B cell (primary cell): ENCODE results near the gene BRSK1. TPM values are rescaled to one million over a fixed set of nuclear protein-coding genes. Genes with fewer than 3 reads are reported as not detected.

ENCODE experiments used
- ATAC-seq: fragments of 200-7000 bp; cut with Tn5 transposase; one replicate; pipeline ENCODE4 v1.10.0; 2021; ENCODE audit warnings: low read depth, mild to moderate bottlenecking, moderate number of reproducible peaks, moderate library complexity
- CTCF ChIA-PET: fragments of 350-600 bp; sonication (Branson Sonifier 250); formaldehyde crosslinking; loops from one replicate; lab custom pipeline; 2021; ENCODE audit warnings: antibody characterized with exemption, inconsistent platforms; lab: Charles Lee
- POLR2A ChIA-PET: fragments of 350-600 bp; sonication (Branson Sonifier 250); formaldehyde crosslinking; loops from one replicate; lab custom pipeline; 2021; ENCODE audit warnings: antibody characterized with exemption; lab: Charles Lee
- DNase-seq: peaks from one replicate; pipeline ENCODE4 v3.0.0; 2013
- H2AFZ ChIP-seq: 2 replicates; pipeline ENCODE4 v1.6.1; 2012; ENCODE audit warnings: mild to moderate bottlenecking, low read depth, low read length; ENCODE audit not compliant: insufficient read depth, poor library complexity, severe bottlenecking
- H3K27ac ChIP-seq, 2 donors: 1 replicate in 1 of 2; 2 replicates in 1 of 2; pipeline ENCODE4 v1.5.1; 2012 to 2013; ENCODE audit warnings: low read length in 2 of 2, mild to moderate bottlenecking in 2 of 2, moderate library complexity in 1 of 2
- H3K27me3 ChIP-seq, 4 experiments: fragments of 200-600 bp in 1 of 4; sonication (generic) in 1 of 4; replicated peaks in 1 of 4; 1 replicate in 2 of 4; 2 replicates in 2 of 4; pipeline versions ENCODE4 v1.6.1 to v1.7.0; 2013 to 2016; ENCODE audit warnings: low read length in 3 of 4, mild to moderate bottlenecking in 2 of 4, mixed read lengths in 1 of 4, moderate library complexity in 1 of 4; ENCODE audit not compliant: insufficient read depth in 4 of 4, control insufficient read depth in 3 of 4; ENCODE audit errors: control extremely low read depth in 1 of 4
- H3K36me3 ChIP-seq, 2 experiments: replicated peaks in 1 of 2; 1 replicate in 1 of 2; 2 replicates in 1 of 2; pipeline versions ENCODE4 v1.6.1 to v1.7.1; 2013; ENCODE audit warnings: low read length in 1 of 2; ENCODE audit not compliant: insufficient read depth in 2 of 2, control insufficient read depth in 1 of 2; ENCODE audit errors: control extremely low read depth in 1 of 2, extremely low read depth in 1 of 2
- H3K4me1 ChIP-seq, 2 donors: fragments of 200-600 bp in 1 of 2; sonication (generic) in 1 of 2; 1 replicate in 1 of 2; 2 replicates in 1 of 2; pipeline versions ENCODE4 v1.5.1 to v1.6.1; 2013 to 2017; ENCODE audit warnings: low read length in 2 of 2; ENCODE audit not compliant: control insufficient read depth in 2 of 2, insufficient read depth in 2 of 2
- H3K4me2 ChIP-seq: replicated peaks from 2 replicates; pipeline ENCODE3; 2012; ENCODE audit warnings: mild to moderate bottlenecking, low read depth, low read length; ENCODE audit not compliant: poor library complexity, severe bottlenecking
- H3K4me3 ChIP-seq, 5 experiments: fragments of 200-600 bp in 1 of 5; sonication (generic) in 1 of 5; 1 replicate in 3 of 5; 2 replicates in 2 of 5; pipeline versions ENCODE4 v1.5.1 to v1.7.0; 2011 to 2016; ENCODE audit warnings: low read length in 4 of 5, mild to moderate bottlenecking in 4 of 5, low read depth in 2 of 5, control low read depth in 1 of 5, moderate library complexity in 1 of 5; ENCODE audit not compliant: insufficient read depth in 1 of 5; ENCODE audit errors: control extremely low read depth in 1 of 5, extremely low read depth in 1 of 5
- H3K79me2 ChIP-seq: fragments of 200-600 bp; sonication (generic); one replicate; pipeline ENCODE4 v1.6.0; 2016; ENCODE audit warnings: low read length; ENCODE audit not compliant: control insufficient read depth, insufficient read depth
- H3K9ac ChIP-seq: fragments of 200-600 bp; sonication (generic); 2 replicates; pipeline ENCODE4 v1.6.1; 2017; ENCODE audit warnings: mild to moderate bottlenecking, low read length, moderate library complexity
- H3K9me3 ChIP-seq, 3 donors: one replicate each; pipeline versions ENCODE4 v1.6.1 to v1.7.1; 2013; ENCODE audit warnings: low read length in 2 of 3; ENCODE audit not compliant: control insufficient read depth in 2 of 3, insufficient read depth in 1 of 3; ENCODE audit errors: control extremely low read depth in 1 of 3
- H4K20me1 ChIP-seq: 2 replicates; pipeline ENCODE4 v1.6.0; 2012; ENCODE audit warnings: mild to moderate bottlenecking, low read length; ENCODE audit not compliant: insufficient read depth, control insufficient read depth, poor library complexity, severe bottlenecking
- H3K27ac Mint-ChIP-seq: one replicate; pipeline ENCODE4 v1.8.0; 2021; ENCODE audit warnings: mixed read lengths
- H3K27me3 Mint-ChIP-seq: one replicate; pipeline ENCODE4 v1.8.0; 2021; ENCODE audit warnings: mixed read lengths
- H3K4me1 Mint-ChIP-seq: one replicate; pipeline ENCODE4 v1.8.0; 2021; ENCODE audit warnings: mixed read lengths
- H3K4me3 Mint-ChIP-seq: one replicate; pipeline ENCODE4 v1.8.0; 2021; ENCODE audit warnings: mixed read lengths
- H3K9me3 Mint-ChIP-seq: one replicate; pipeline ENCODE4 v1.8.0; 2022; ENCODE audit warnings: mixed read lengths; ENCODE audit not compliant: insufficient read depth
- CTCF ChIP-seq: fragments of 200-600 bp; IDR thresholded peaks from one replicate; pipeline ENCODE4 v1.8.0; 2022; ENCODE audit warnings: antibody characterized with exemption, mild to moderate bottlenecking
- EZH2 ChIP-seq: IDR thresholded peaks from 2 replicates; pipeline ENCODE4 v1.6.1; 2012; ENCODE audit warnings: borderline replicate concordance, low read depth, mild to moderate bottlenecking, moderate library complexity, low read length; ENCODE audit not compliant: insufficient read depth, poor library complexity, severe bottlenecking
- WGBS: methylation state at CpG from one replicate; pipeline ENCODE4 v1.1.5; 2013; ENCODE audit warnings: missing lambda C conversion rate; ENCODE audit not compliant: insufficient coverage; 5-methylcytosine and 5-hydroxymethylcytosine counted together
- intact Hi-C: fragments of 100-400 bp; cut with micrococcal nuclease; formaldehyde crosslinking; loops from one replicate; pipeline ENCODE4 v1.10.0; 2022
- polyA plus RNA-seq: library from polyadenylated mRNA; depleted of rRNA; stranded (reverse); fragments of >200 nt; gene quantifications from 2 replicates; pipeline ENCODE4 v1.2.3, GENCODE V29; 2012
- total RNA-seq, 2 donors: library from RNA; stranded (reverse); fragments of 120-200 nt in 1 of 2; gene quantifications; 1 replicate in 1 of 2; 2 replicates in 1 of 2; pipeline versions ENCODE4 v1.2.3 to v1.2.4, GENCODE V29; 2013 to 2022

The BRSK1 gene
- total and polyA plus RNA-seq, 2 donors (not counting 1 experiment from before 2014, with no cell fraction given) = 0.94 to 1.4 TPM

GRCh38 chr19:55272142-55272541 lies 11.7 kb upstream of the BRSK1 start:
- Mint-ChIP-seq H3K9me3 (no peaks in the 10 kb centered on the region), H3K4me1 (peaks cover 27% of the 10 kb centered on the region), H3K27ac (no peak overlapping the region), H3K27me3 (no peaks in the 10 kb centered on the region), H3K4me3 (no peak overlapping the region)
- H3K4me2 ChIP-seq = no peak overlapping the region
- no peak overlapping the region for H3K4me3 ChIP-seq
- no peak for DNase-seq
- H3K9me3 ChIP-seq = no peaks in the 10 kb centered on the region
- POLR2A ChIA-PET = interaction anchor here (0.7 kb wide), 1 partner anchor 213 kb away, joined by 3 read pairs; the partner anchor contains the start of gene NAT14
- TF ChIP-seq CTCF (no peak), EZH2 (no peak)
- H3K4me1 ChIP-seq = peaks cover 25 to 27% of the 10 kb centered on the region in 2 donors
- no peak for ATAC-seq
- 98% methylated on average over 17 of the region's 18 CpGs for WGBS
- H3K27ac ChIP-seq = no peak overlapping the region
- CTCF ChIA-PET = no interaction called here
- peaks cover 0 to 20% of the 10 kb centered on the region in 2 experiments for H3K36me3 ChIP-seq
- H4K20me1 ChIP-seq = peaks cover 20% of the 10 kb centered on the region
- H3K79me2 ChIP-seq = peaks cover 56% of the 10 kb centered on the region
- H2AFZ ChIP-seq = no peak overlapping the region
- intact Hi-C loops = no loop called here
- no peak overlapping the region for H3K9ac ChIP-seq
- no peaks in the 10 kb centered on the region for H3K27me3 ChIP-seq

GRCh38 chr19:55273978-55274707 lies 9.7 kb upstream of the BRSK1 start:
- H3K4me1 ChIP-seq = peaks cover 38 to 45% of the 10 kb centered on the region in 2 donors
- intact Hi-C loops = no loop called here
- H3K4me3 ChIP-seq = no peak overlapping the region
- Mint-ChIP-seq H3K27ac (no peak overlapping the region), H3K4me3 (no peak overlapping the region), H3K27me3 (no peaks in the 10 kb centered on the region), H3K9me3 (no peaks in the 10 kb centered on the region), H3K4me1 (peaks cover 40% of the 10 kb centered on the region)
- no peak for ATAC-seq
- DNase-seq = no peak
- no peak overlapping the region for H2AFZ ChIP-seq
- H3K27me3 ChIP-seq = no peaks in the 10 kb centered on the region
- 94% methylated on average over 26 of the region's 36 CpGs for WGBS
- H3K4me2 ChIP-seq = no peak overlapping the region
- no peak overlapping the region for H3K9ac ChIP-seq
- peaks cover 23% of the 10 kb centered on the region for H4K20me1 ChIP-seq
- peaks cover 0 to 24% of the 10 kb centered on the region in 2 experiments for H3K36me3 ChIP-seq
- ChIA-PET CTCF (no interaction called here), POLR2A (no interaction called here)
- H3K79me2 ChIP-seq = peaks cover 38% of the 10 kb centered on the region
- H3K27ac ChIP-seq = no peak overlapping the region
- H3K9me3 ChIP-seq = no peaks in the 10 kb centered on the region
- TF ChIP-seq CTCF (no peak), EZH2 (no peak)
